GM18951 (cell line): ENCODE data around the gene FILIP1.
"Not testable (repeated sequence)": the region's sequence is repeated elsewhere in the genome, so short reads cannot be mapped to it uniquely, and the experiment has no call there.

Source experiments
- POLR2A ChIP-seq: IDR thresholded peaks from 4 replicates; pipeline ENCODE4 v1.6.1; 2011; ENCODE audit warnings: mild to moderate bottlenecking; ENCODE audit not compliant: insufficient read length, insufficient read depth; ENCODE audit errors: extremely low read depth
- in situ Hi-C: fragments of 300-500 bp; cut with MboI; formaldehyde crosslinking; loops from one replicate; pipeline ENCODE4 v1.12.0; 2022; ENCODE audit warnings: low sequenced_read_pairs, mixed read lengths, inconsistent platforms; ENCODE audit not compliant: unreplicated experiment

Gene FILIP1

GRCh38 chr6:75412969-75413662 lies 80.5 kb downstream of the FILIP1 start:
- no peak for TF ChIP-seq POLR2A
- in situ Hi-C loops: no loop called here

DNA sequence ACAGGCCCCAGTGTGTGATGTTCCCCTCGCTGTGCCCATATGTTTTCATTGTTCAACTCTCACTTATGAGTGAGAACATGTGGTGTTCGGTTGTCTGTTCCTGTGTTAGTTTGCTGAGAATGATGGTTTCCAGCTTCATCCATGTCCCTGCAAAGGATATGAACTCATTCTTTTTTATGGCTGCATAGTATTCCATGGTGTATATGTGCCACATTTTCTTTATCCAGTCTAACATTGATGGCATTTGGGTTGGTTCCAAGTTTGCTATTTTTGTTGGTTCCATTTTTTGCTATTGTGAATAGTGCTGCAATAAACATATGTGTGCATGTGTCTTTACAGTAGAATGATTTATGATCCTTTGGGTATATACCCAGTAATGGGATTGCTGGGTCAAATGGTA lies 83.0 kb downstream of the FILIP1 start:
- in situ Hi-C loops: not testable (repeated sequence)

DNA sequence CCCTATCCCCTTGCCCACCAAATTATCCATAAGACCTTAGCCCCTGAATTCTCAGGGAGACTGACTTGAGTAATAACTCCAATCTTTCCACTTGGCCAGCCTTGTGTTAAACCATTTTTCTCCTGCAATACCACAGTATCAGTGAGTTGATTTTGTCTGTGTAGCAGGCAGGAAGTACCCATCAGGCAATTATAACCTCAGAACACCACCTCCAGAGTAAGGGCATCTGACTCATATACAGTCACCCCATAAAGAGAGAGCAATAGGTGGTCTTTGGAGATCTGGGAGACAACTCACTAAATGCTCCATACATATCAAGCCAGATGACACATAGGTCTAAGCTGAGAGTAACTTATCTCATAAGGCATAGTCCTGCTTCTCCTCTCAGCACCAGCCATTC lies 83.7 kb downstream of the FILIP1 start:
- no peak for TF ChIP-seq POLR2A
- in situ Hi-C loops: no loop called here

DNA sequence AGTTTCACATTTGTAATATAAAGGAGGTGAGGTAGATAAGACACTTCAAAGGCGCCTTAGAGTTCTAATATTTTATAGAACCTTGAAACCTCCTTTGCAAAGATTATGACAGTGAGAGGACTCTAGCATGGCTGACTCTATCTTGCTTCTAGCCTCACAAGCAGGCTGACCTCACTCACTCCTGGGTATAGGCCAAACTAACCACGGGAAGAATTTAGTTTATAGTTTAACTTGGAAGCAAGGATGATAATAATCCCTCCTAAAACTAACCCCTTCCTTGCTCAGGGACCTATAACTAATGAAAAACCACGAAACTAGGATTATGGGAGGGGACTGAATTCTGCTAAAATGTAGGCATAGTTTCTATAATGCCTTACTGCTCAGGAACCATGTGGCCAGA lies 84.3 kb downstream of the FILIP1 start:
- no peak for TF ChIP-seq POLR2A

GRCh38 chr6:75403563-75404080 lies 90.0 kb downstream of the FILIP1 start:
- in situ Hi-C loops: no loop called here

More for the DNA sequence above, 84.3 kb downstream of the FILIP1 start:
- in situ Hi-C loops: no loop called here

DNA sequence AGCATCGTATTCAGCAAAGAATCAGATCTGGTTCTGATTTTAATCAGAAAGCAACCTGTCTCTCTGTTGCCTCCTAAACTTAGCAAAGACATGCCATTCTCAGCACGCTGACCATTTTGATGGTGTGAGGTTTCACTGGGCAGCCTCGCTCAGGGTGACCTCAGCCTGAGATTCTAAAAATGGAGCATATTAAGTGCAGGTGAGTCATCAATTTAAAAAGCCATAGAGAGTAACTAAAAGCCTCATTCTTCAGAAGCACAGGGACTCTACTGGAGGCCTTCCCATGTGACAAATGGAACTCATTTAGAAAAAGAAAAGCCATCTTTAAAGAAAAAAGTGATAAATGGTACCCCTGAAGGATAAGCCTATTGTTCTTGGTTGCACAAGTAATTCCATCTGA lies 91.3 kb downstream of the FILIP1 start:
- TF ChIP-seq POLR2A: no peak
- in situ Hi-C loops: no loop called here

More at GRCh38 chr6:75403563-75404080, 90.0 kb downstream of the FILIP1 start:
- TF ChIP-seq POLR2A: no peak

DNA sequence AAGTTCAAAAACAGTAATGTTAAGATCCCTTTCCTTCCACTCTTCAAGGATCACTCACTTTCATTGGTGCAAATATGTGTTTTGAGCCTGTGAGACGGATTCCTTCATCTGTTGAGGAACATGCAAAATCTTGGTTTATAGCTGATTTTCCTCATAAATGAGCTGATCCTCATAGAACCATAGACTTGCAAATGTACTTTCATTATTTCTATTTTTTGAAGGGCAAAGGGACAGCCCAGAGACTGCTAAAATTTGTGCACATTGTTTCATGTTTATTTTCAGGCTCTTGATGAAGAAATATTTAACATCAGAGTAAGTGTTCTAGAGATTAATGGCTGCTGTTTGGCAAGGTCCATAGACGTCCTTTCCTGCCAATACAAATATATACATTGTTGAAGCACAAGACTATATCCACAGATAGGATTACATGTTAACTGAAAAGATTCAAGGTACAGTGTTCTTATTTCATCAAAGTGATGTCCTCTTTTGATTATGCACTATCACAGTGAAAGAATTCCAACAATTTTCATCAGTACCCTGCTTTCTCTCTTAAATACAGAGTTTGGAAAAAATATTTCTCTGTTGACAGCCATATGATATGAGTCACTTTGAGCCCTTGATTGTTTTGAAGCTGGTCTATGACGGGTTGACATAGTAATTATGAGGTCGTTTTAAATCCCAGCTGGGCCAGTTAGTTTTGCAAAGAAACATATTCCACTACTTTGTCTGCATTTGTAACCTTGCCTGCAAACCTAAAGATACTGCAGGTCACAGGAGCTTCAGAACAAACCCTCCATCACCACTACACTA lies 95.7 kb downstream of the FILIP1 start:
- TF ChIP-seq POLR2A: no peak
- in situ Hi-C loops: no loop called here

- in situ Hi-C loops: no loop called here
- no peak for TF ChIP-seq POLR2A
Observed at GRCh38 chr6:75397171-75397570, 96.4 kb downstream of the FILIP1 start.

DNA sequence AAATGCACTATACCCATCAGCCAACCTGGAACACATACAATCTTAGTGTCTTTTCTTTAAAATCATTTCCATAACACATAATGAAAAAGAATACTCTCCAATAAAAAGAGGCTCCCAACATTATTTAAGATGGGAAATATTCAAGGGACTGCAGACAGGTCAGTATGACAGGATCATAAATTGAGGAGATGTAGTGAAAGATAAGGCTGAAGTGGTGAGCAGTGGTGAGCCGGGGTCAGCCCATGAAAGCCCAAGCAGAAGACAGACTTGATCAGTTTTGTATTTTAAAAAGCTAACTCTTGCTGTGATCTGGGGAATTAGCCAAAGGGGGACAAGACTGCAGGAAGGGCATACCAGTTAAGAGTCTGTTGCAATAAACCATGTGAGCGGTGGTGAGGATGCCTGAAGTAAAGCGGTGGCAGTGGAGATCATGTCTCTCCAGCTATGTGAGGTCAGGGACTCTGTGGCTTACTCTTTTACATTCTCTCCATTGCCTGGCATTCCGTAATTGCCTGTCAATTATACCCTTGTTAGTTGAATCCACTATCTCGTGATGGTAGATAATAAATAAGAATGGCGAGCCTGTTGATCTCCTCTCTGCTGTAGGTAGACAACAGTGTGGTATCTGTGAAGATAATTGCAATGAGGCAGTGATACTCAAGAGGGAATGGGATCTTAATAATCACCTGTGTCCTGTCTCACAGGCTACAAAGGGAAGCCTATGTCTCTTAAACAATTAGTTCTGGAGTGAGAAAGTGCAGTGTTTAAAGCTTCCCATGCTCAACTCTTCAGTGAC lies 97.4 kb downstream of the FILIP1 start:
- in situ Hi-C loops: no loop called here
- TF ChIP-seq POLR2A: no peak

DNA sequence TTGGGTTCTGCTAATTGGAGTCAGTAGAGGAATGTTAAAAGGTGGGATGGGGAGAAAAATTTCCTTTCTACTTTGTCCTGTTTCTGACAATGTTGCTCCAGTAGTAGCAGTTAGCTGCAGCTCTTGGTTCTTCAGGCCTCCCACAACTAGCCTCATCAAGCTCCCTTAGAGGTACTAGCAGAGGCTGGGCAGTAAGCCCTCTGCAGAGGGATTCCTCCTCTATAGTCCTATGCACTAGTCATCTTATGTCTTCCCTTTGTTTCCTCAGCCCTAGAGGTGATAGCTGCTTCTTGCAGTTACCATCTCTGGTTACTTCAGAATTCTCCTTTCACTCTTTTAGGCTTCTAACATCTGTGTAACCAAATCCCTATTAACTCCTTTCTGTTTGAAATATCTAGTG lies 99.8 kb downstream of the FILIP1 start:
- in situ Hi-C loops: no loop called here
- no peak for TF ChIP-seq POLR2A

DNA sequence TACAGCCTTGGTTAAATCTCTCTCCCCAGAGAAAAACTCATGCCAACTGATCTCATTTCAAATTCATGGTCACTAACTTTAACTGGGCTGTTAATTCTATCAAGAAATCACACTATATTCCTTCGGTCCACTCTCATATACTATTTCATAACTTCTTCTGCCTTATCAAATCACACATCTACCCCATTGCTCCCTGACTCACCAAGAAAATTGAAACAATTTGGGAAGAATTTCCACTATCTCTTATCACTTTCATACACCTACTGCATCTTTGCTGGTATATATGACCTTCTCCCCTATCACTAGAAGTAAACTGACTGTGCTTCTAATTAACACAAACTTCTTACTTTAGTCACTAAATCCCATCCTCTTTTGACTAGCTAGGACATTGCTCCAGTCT lies 102.3 kb downstream of the FILIP1 start:
- in situ Hi-C loops: no loop called here
- no peak for TF ChIP-seq POLR2A

GRCh38 chr6:75386050-75386770 lies 107.4 kb downstream of the FILIP1 start:
- TF ChIP-seq POLR2A: no peak
- in situ Hi-C loops: no loop called here

GRCh38 chr6:75384116-75384515 lies 109.5 kb downstream of the FILIP1 start:
- no peak for TF ChIP-seq POLR2A
- in situ Hi-C loops: no loop called here
